HG02759 (cell line): ENCODE measurements around the gene PUS3.
A peak's percentile ranks its signal among the peaks of the same experiment; 100 is the strongest.

Source experiments
- ATAC-seq: cut with Tn5 transposase; IDR thresholded peaks from one replicate; pipeline ENCODE4 v1.9.1; 2021; ENCODE audit warnings: mild to moderate bottlenecking, moderate library complexity; ENCODE audit not compliant: unreplicated experiment

PUS3 gene

GRCh38 chr11:125941619-125942611, 38.9 kb upstream of the PUS3 start:
- ATAC-seq, result no peak

GRCh38 chr11:125941267-125941618, 38.2 kb upstream of the PUS3 start:
- no peak for ATAC-seq

- ATAC-seq, result no peak
Measured at GRCh38 chr11:125940145-125940544, 37.1 kb upstream of the PUS3 start.

- ATAC-seq, result no peak
Measured at GRCh38 chr11:125939081-125939521, 36.1 kb upstream of the PUS3 start.

- no peak for ATAC-seq
Measured at GRCh38 chr11:125938418-125938817, 35.4 kb upstream of the PUS3 start.

GRCh38 chr11:125935618-125936199, 32.7 kb upstream of the PUS3 start:
- no peak for ATAC-seq

GRCh38 chr11:125935056-125935455, 32.0 kb upstream of the PUS3 start:
- ATAC-seq, result no peak

- ATAC-seq, result no peak
Measured at GRCh38 chr11:125934473-125934872, 31.5 kb upstream of the PUS3 start.

- ATAC-seq, result no peak
Measured at GRCh38 chr11:125933030-125933813, 30.2 kb upstream of the PUS3 start.

GRCh38 chr11:125932301-125932700, 29.3 kb upstream of the PUS3 start:
- ATAC-seq, result no peak

- ATAC-seq, result no peak
Measured at GRCh38 chr11:125931668-125932067, 28.7 kb upstream of the PUS3 start.

GRCh38 chr11:125931116-125931515, 28.1 kb upstream of the PUS3 start:
- no peak for ATAC-seq

- ATAC-seq, result no peak
Measured at GRCh38 chr11:125930076-125930450, 27.1 kb upstream of the PUS3 start.

- ATAC-seq, result no peak
Measured at GRCh38 chr11:125929445-125930075, 26.6 kb upstream of the PUS3 start.

- no peak for ATAC-seq
Measured at GRCh38 chr11:125926682-125927081, 23.7 kb upstream of the PUS3 start.

- no peak for ATAC-seq
Measured at GRCh38 chr11:125925804-125926203, 22.8 kb upstream of the PUS3 start.

- no peak for ATAC-seq
Measured at GRCh38 chr11:125925247-125925740, 22.3 kb upstream of the PUS3 start.

- ATAC-seq, result no peak
Measured at GRCh38 chr11:125924384-125925007, 21.5 kb upstream of the PUS3 start.

GRCh38 chr11:125923633-125924032, 20.6 kb upstream of the PUS3 start:
- ATAC-seq, result no peak

GRCh38 chr11:125923012-125923579, 20.1 kb upstream of the PUS3 start:
- ATAC-seq, result peak; percentile 76
